GM21737 (cell line): ENCODE results near the gene ACTL7A.

Experiments
- ATAC-seq: cut with Tn5 transposase; IDR thresholded peaks from one replicate; pipeline ENCODE4 v1.9.1; 2021; ENCODE audit warnings: mild to moderate bottlenecking, moderate library complexity; ENCODE audit not compliant: unreplicated experiment

The ACTL7A gene

DNA sequence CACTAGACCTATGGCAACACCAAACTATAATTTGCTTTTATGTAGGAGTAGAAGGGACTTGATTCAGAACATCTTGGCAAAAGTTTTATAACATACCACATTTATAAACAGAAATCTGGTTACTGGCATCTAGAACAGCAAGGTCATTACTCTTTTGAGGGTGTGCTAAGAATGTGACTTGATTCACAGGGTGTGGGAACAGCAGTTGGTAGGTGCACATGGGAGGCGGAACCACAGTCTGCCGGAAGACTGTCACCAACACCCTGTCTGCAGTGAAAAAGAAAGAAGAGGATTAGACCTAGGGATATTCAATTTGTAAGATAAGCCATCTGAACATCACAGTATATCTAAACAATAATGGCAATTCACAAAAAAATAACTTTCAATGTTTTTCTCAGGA lies 48.8 kb downstream of the ACTL7A start:
- ATAC-seq: no peak

DNA sequence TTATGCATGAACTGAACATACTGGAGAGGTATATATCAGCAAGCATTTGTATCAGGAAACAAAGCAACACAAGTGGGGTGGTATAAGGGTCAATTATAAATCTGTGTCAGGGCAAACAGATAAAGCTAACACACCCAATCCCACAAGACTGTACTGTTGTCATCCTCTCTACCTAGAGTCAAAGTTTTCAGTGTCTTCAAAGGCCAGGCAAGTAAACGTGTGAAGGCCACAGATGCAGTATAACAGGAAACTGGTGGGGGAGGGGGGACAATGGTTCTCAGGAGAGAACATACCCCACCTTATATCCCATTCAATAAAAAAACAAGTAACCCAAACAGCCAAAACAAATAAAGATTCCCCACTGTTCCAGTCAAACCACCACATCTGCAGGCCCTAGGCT lies 49.8 kb downstream of the ACTL7A start:
- ATAC-seq: no peak
